Endothelial cell of umbilical vein (primary cell): ENCODE data around the gene MAML3. TPM values are rescaled to one million over a fixed set of nuclear protein-coding genes. Genes with fewer than 3 reads are reported as not detected.

Experiments used
- BruUV-seq: library from RNA; stranded (reverse); fragments of 400-500 nt; replicated peaks from 2 replicates; lab custom pipeline; 2021; lab: Mats Ljungman, UMichigan
- CTCF ChIA-PET: fragments of 300-600, 350-600 bp; sonication (Branson Sonifier 250); formaldehyde crosslinking; loops from one replicate; lab custom pipeline; 2021; ENCODE audit warnings: antibody characterized with exemption, inconsistent platforms; lab: Charles Lee
- POLR2A ChIA-PET: fragments of 300-600, 350-600 bp; sonication (Branson Sonifier 250); formaldehyde crosslinking; loops from one replicate; lab custom pipeline; 2021; ENCODE audit warnings: antibody characterized with exemption, inconsistent platforms; lab: Charles Lee
- DNase-seq: peaks from one replicate; pipeline ENCODE4 v3.0.0-alpha.2; 2011; ENCODE audit warnings: low read depth, low spot score
- FAIRE-seq: peaks from 2 replicates; lab custom pipeline; 2011; peaks lifted over from hg19 to GRCh38; lab: Jason Lieb, UNC
- H2AFZ ChIP-seq: 2 replicates; pipeline ENCODE4 v1.6.0; 2012; ENCODE audit warnings: low read depth, low read length, control low read depth, inconsistent platforms
- H3K27ac ChIP-seq: 2 replicates; pipeline ENCODE4 v1.5.1; 2011; ENCODE audit warnings: low read depth, mild to moderate bottlenecking, control low read depth, low read length, moderate library complexity; ENCODE audit not compliant: insufficient read depth
- H3K27me3 ChIP-seq, 2 experiments: 2 replicates each; pipeline versions ENCODE4 v1.6.0 to v1.6.1; 2011; ENCODE audit warnings: low read length in 2 of 2, mixed read lengths in 1 of 2; ENCODE audit not compliant: control insufficient read depth in 2 of 2, insufficient read depth in 2 of 2
- H3K36me3 ChIP-seq, 2 experiments: 2 replicates in 1 of 2; 3 replicates in 1 of 2; pipeline ENCODE4 v1.5.1; 2011; ENCODE audit warnings: low read length in 2 of 2, mild to moderate bottlenecking in 1 of 2, moderate library complexity in 1 of 2; ENCODE audit not compliant: control insufficient read depth in 2 of 2, insufficient read depth in 2 of 2; ENCODE audit errors: extremely low read depth in 1 of 2
- H3K4me1 ChIP-seq: 3 replicates; pipeline ENCODE4 v1.5.1; 2011; ENCODE audit warnings: mild to moderate bottlenecking, low read length; ENCODE audit not compliant: control insufficient read depth, insufficient read depth; ENCODE audit errors: extremely low read depth
- H3K4me2 ChIP-seq: 2 replicates; pipeline ENCODE4 v1.6.1; 2011; ENCODE audit warnings: low read length, control low read depth, mixed read lengths; ENCODE audit not compliant: insufficient read depth
- H3K4me3 ChIP-seq, 3 experiments: fragments of 200-600 bp in 1 of 3; sonication (generic), shearing (Covaris generic) in 1 of 3; replicated peaks in 1 of 3; 2 replicates each; pipeline ENCODE4 v1.5.1; 2011 to 2016; ENCODE audit warnings: control low read depth in 3 of 3, low read length in 3 of 3, mild to moderate bottlenecking in 2 of 3, inconsistent platforms in 1 of 3, low read depth in 1 of 3, moderate library complexity in 1 of 3; ENCODE audit not compliant: insufficient read depth in 1 of 3
- H3K79me2 ChIP-seq: 2 replicates; pipeline ENCODE4 v1.6.0; 2012; ENCODE audit warnings: low read length, inconsistent platforms; ENCODE audit not compliant: control insufficient read depth, insufficient read depth
- H3K9ac ChIP-seq: replicated peaks from 2 replicates; pipeline ENCODE3; 2011; ENCODE audit warnings: low read length, control low read depth; ENCODE audit not compliant: insufficient read depth; ENCODE audit errors: extremely low read depth
- H3K9me1 ChIP-seq: replicated peaks from 3 replicates; pipeline ENCODE4 v1.6.0; 2011; ENCODE audit warnings: mild to moderate bottlenecking, low read length; ENCODE audit not compliant: control insufficient read depth, insufficient read depth; ENCODE audit errors: extremely low read depth
- H3K9me3 ChIP-seq: replicated peaks from 2 replicates; pipeline ENCODE4 v1.5.1; 2012; ENCODE audit warnings: low read length, inconsistent platforms; ENCODE audit not compliant: control insufficient read depth, insufficient read depth
- H4K20me1 ChIP-seq: replicated peaks from 2 replicates; pipeline ENCODE3; 2011; ENCODE audit warnings: mild to moderate bottlenecking, low read length; ENCODE audit not compliant: control insufficient read depth, insufficient read depth; ENCODE audit errors: extremely low read depth
- EZH2 ChIP-seq: IDR thresholded peaks from 2 replicates; pipeline ENCODE4 v1.6.1; 2012; ENCODE audit warnings: borderline replicate concordance, low read depth, mild to moderate bottlenecking, moderate library complexity, low read length, inconsistent platforms; ENCODE audit not compliant: severe bottlenecking
- FOS ChIP-seq: IDR thresholded peaks from 2 replicates; pipeline ENCODE4 v1.6.1; 2011; ENCODE audit warnings: mild to moderate bottlenecking, low read length, moderate library complexity, borderline replicate concordance; ENCODE audit not compliant: insufficient read depth
- GATA2 ChIP-seq: IDR thresholded peaks from 2 replicates; pipeline ENCODE4 v1.7.0; 2011; ENCODE audit warnings: low read depth, mild to moderate bottlenecking, moderate library complexity, mixed read lengths, low read length; ENCODE audit not compliant: insufficient read length, insufficient read depth
- JUN ChIP-seq: IDR thresholded peaks from 2 replicates; pipeline ENCODE4 v1.6.1; 2011; ENCODE audit warnings: borderline replicate concordance, low read depth; ENCODE audit not compliant: insufficient read length, insufficient read depth
- MYC ChIP-seq: IDR thresholded peaks from one replicate; pipeline ENCODE4 v1.6.1; 2011; ENCODE audit warnings: mild to moderate bottlenecking, low read depth, low read length
- POLR2A ChIP-seq: IDR thresholded peaks from 2 replicates; pipeline ENCODE4 v1.6.1; 2012; ENCODE audit warnings: low read depth, mild to moderate bottlenecking, control low read depth, low read length
- POLR2AphosphoS5 ChIP-seq: IDR thresholded peaks from 2 replicates; pipeline ENCODE4 v1.6.1; 2012; ENCODE audit warnings: low read depth, mild to moderate bottlenecking, control low read depth, low read length, moderate library complexity; ENCODE audit not compliant: insufficient read depth
- dilution Hi-C: fragments of 300-500 bp; cut with MboI; formaldehyde crosslinking; loops from one replicate; pipeline ENCODE4 v1.15.0; 2019; ENCODE audit warnings: low sequenced_read_pairs; ENCODE audit not compliant: extremely low pct_ligation_motif_present
- intact Hi-C: fragments of 100-400 bp; cut with micrococcal nuclease; formaldehyde crosslinking; loops from one replicate; pipeline ENCODE4 v1.10.0; 2022
- polyA plus RNA-seq, 4 experiments: library from polyadenylated mRNA; depleted of rRNA in 3 of 4; stranded (reverse) in 3 of 4; unstranded in 1 of 4; fragments of >200 nt; gene quantifications; 2 replicates each; pipeline versions ENCODE4 v1.2.1 to v1.2.3, GENCODE V29; 2011 to 2012; ENCODE audit warnings: missing spikeins in 1 of 4
- total RNA-seq: library from RNA; stranded (reverse); gene quantifications from 2 replicates; pipeline ENCODE4 v1.2.3, GENCODE V29; 2021
- TF ChIP-seq, protein P1 (sequence below): IDR thresholded peaks from 2 replicates; pipeline ENCODE4 v1.6.1; 2011; ENCODE audit not compliant: insufficient read depth, insufficient read length
- TF ChIP-seq, protein P2 (sequence below), 2 donors: IDR thresholded peaks; 1 replicate in 1 of 2; 2 replicates in 1 of 2; pipeline ENCODE4 v1.5.1; 2011; ENCODE audit warnings: low read length in 2 of 2, mild to moderate bottlenecking in 2 of 2, moderate library complexity in 2 of 2, control low read depth in 1 of 2, inconsistent platforms in 1 of 2, low read depth in 1 of 2; ENCODE audit not compliant: insufficient read depth in 1 of 2; ENCODE audit errors: extremely low read depth in 1 of 2

Gene MAML3
- total and polyA plus RNA-seq, 2 donors (not counting 3 experiments of a cell fraction or from before 2014, with no cell fraction given): 14.0 to 20.3 TPM

DNA sequence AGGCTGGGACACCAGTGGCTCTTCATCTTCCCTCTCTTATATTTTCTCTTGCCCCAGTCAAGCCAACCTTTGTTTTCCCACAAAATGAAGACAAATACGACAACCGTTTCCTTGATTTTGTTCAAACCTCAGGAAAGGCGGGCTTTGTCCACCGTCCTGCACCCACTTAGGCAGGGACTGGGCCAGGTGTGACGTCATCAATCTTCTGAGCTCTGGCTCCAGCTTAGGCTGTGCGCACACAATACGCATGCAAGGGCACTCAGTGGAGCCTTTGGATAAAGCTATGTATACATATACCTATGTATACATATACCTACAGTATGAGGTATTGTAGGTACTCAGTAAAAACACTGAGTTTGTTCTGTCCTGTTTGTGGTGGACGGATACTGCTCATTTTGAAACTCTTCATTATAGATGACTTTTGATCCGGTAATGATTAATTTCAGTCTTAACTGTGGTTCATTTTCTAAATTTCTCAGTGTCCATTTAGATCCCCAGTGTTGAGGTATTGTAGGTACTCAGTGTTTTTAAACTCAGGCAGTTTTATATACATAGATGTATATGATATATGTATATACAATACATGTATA, 293.5 kb downstream of the MAML3 start:
- Histone ChIP-seq H3K9me3 (no peaks in the 10 kb centered on the region), H3K9me1 (no peaks in the 10 kb centered on the region), H3K4me2 (no peak overlapping the region), H2AFZ (no peak overlapping the region), H3K36me3 (no peaks in the 10 kb centered on the region), H4K20me1 (no peaks in the 10 kb centered on the region), H3K4me1 (peaks cover 11% of the 10 kb centered on the region), H3K27me3 (no peaks in the 10 kb centered on the region), H3K27ac (no peak overlapping the region), H3K4me3 (no peak overlapping the region), H3K9ac (no peak overlapping the region), H3K79me2 (no peaks in the 10 kb centered on the region)
- FAIRE-seq (no peak), DNase-seq (no peak)
- intact Hi-C loops: no loop called here
- CTCF ChIA-PET: interaction anchor here (0.6 kb wide), 1 partner anchor 13 kb away, joined by 3 read pairs; no protein-coding TSS in a partner anchor
- TF ChIP-seq, protein P1, sequence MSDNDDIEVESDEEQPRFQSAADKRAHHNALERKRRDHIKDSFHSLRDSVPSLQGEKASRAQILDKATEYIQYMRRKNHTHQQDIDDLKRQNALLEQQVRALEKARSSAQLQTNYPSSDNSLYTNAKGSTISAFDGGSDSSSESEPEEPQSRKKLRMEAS: no peak
- TF ChIP-seq EZH2 (no peak), GATA2 (no peak), FOS (no peak), JUN (no peak), MYC (no peak), POLR2A (no peak), POLR2AphosphoS5 (no peak)
- TF ChIP-seq, protein P2, sequence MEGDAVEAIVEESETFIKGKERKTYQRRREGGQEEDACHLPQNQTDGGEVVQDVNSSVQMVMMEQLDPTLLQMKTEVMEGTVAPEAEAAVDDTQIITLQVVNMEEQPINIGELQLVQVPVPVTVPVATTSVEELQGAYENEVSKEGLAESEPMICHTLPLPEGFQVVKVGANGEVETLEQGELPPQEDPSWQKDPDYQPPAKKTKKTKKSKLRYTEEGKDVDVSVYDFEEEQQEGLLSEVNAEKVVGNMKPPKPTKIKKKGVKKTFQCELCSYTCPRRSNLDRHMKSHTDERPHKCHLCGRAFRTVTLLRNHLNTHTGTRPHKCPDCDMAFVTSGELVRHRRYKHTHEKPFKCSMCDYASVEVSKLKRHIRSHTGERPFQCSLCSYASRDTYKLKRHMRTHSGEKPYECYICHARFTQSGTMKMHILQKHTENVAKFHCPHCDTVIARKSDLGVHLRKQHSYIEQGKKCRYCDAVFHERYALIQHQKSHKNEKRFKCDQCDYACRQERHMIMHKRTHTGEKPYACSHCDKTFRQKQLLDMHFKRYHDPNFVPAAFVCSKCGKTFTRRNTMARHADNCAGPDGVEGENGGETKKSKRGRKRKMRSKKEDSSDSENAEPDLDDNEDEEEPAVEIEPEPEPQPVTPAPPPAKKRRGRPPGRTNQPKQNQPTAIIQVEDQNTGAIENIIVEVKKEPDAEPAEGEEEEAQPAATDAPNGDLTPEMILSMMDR (IDR thresholded peaks at IDR 0.05; ENCODE audit: extremely low read depth in 1 of 2, insufficient read depth in 1 of 2, low read depth in 1 of 2, low read length in 2 of 2): no peak
- dilution Hi-C loops: no loop called here
- no TSS peak for BruUV-seq
- POLR2A ChIA-PET: no interaction called here
